ENCODE measurements around the gene ZNF853. TPM values are rescaled to one million over a fixed set of nuclear protein-coding genes. Genes with fewer than 3 reads are reported as not detected.

Gene ZNF853
- total RNA-seq, 1 donor from 2014 or later, result 4.9 TPM

GRCh38 chr7:6654113-6654841 lies 38.9 kb downstream of the ZNF853 start:
- H3K79me2 ChIP-seq (ENCODE audit: insufficient read depth, low read length), result no peaks in the 10 kb centered on the region
- no peak overlapping the region for H3K27ac ChIP-seq (ENCODE audit: low read depth, low read length)
- no peak overlapping the region for H3K4me3 ChIP-seq (ENCODE audit: insufficient read depth, low read depth, low read length)
- Mint-ChIP-seq H3K36me3 (ENCODE audit: low read depth, unreplicated experiment) (peaks cover 37% of the 10 kb centered on the region), H3K9me3 (ENCODE audit: unreplicated experiment) (peaks cover 18% of the 10 kb centered on the region), H3K4me1 (ENCODE audit: low read depth, unreplicated experiment) (peaks cover 7% of the 10 kb centered on the region), H3K4me3 (ENCODE audit: unreplicated experiment) (no peak overlapping the region), H3K27me3 (ENCODE audit: low read depth, unreplicated experiment) (no peaks in the 10 kb centered on the region), H3K27ac (ENCODE audit: unreplicated experiment) (no peak overlapping the region)
- H2AFZ ChIP-seq (ENCODE audit: low read depth, low read length), result no peak overlapping the region
- no peaks in the 10 kb centered on the region for H3K36me3 ChIP-seq (ENCODE audit: insufficient read depth, low read length)
- H3K27me3 ChIP-seq (ENCODE audit: insufficient read depth, low read length), result no peaks in the 10 kb centered on the region
- FAIRE-seq (no peak), DNase-seq (ENCODE audit: low read depth) (no peak)
- H3K4me2 ChIP-seq (ENCODE audit: low read length), result no peak overlapping the region
- TF ChIP-seq CTCF (IDR thresholded peaks at IDR 0.05; ENCODE audit: insufficient read depth, low read depth, low read length) (no peak), EZH2 (IDR thresholded peaks at IDR 0.05; ENCODE audit: insufficient read depth, low read length) (no peak)
- H3K9ac ChIP-seq (ENCODE audit: low read length), result no peak overlapping the region
- H3K4me1 ChIP-seq (ENCODE audit: insufficient read depth, low read length), result no peaks in the 10 kb centered on the region
- H4K20me1 ChIP-seq (ENCODE audit: insufficient read depth, low read length), result peaks cover 17% of the 10 kb centered on the region
- peaks cover 4% of the 10 kb centered on the region for H3K9me3 ChIP-seq (ENCODE audit: insufficient read depth, low read depth, low read length)

- no peak for DNase-seq (ENCODE audit: low read depth)
- Histone ChIP-seq H3K79me2 (ENCODE audit: insufficient read depth, low read length) (no peaks in the 10 kb centered on the region), H3K9ac (ENCODE audit: low read length) (no peak overlapping the region), H3K4me1 (ENCODE audit: insufficient read depth, low read length) (no peaks in the 10 kb centered on the region), H3K27me3 (ENCODE audit: insufficient read depth, low read length) (no peaks in the 10 kb centered on the region), H3K4me3 (ENCODE audit: insufficient read depth, low read depth, low read length) (no peak overlapping the region), H3K4me2 (ENCODE audit: low read length) (no peak overlapping the region), H4K20me1 (ENCODE audit: insufficient read depth, low read length) (peaks cover 10% of the 10 kb centered on the region), H3K9me3 (ENCODE audit: insufficient read depth, low read depth, low read length) (peaks cover 4% of the 10 kb centered on the region), H2AFZ (ENCODE audit: low read depth, low read length) (no peak overlapping the region), H3K27ac (ENCODE audit: low read depth, low read length) (no peak overlapping the region), H3K36me3 (ENCODE audit: insufficient read depth, low read length) (no peaks in the 10 kb centered on the region)
- peaks cover 7% of the 10 kb centered on the region for H3K4me1 Mint-ChIP-seq (ENCODE audit: low read depth, unreplicated experiment)
- TF ChIP-seq EZH2 (IDR thresholded peaks at IDR 0.05; ENCODE audit: insufficient read depth, low read length) (no peak), CTCF (IDR thresholded peaks at IDR 0.05; ENCODE audit: insufficient read depth, low read depth, low read length) (no peak)
- peaks cover 37% of the 10 kb centered on the region for H3K36me3 Mint-ChIP-seq (ENCODE audit: low read depth, unreplicated experiment)
- peaks cover 18% of the 10 kb centered on the region for H3K9me3 Mint-ChIP-seq (ENCODE audit: unreplicated experiment)
- no peak overlapping the region for H3K4me3 Mint-ChIP-seq (ENCODE audit: unreplicated experiment)
- no peak for FAIRE-seq
- no peaks in the 10 kb centered on the region for H3K27me3 Mint-ChIP-seq (ENCODE audit: low read depth, unreplicated experiment)
- H3K27ac Mint-ChIP-seq (ENCODE audit: unreplicated experiment), result no peak overlapping the region
Measured at GRCh38 chr7:6654842-6655610, 39.6 kb downstream of the ZNF853 start.

Measured in astrocyte (in vitro differentiated cells and primary cell).